Right lobe of liver (tissue), 4 donors: ENCODE results near the gene NLGN1.

ENCODE experiments used
- CTCF ChIP-seq, 4 donors: fragments of 200-600 bp in 3 of 4; fragments of 450-650 bp in 1 of 4; IDR thresholded peaks; one replicate each; pipeline versions ENCODE4 v1.5.1 to v1.8.0; 2016 to 2022; ENCODE audit warnings: antibody characterized with exemption in 4 of 4, mild to moderate bottlenecking in 2 of 4
- POLR2A ChIP-seq: fragments of 450-650 bp; IDR thresholded peaks from one replicate; pipeline ENCODE4 v1.6.1; 2017; ENCODE audit warnings: antibody characterized with exemption, mild to moderate bottlenecking
- donor health status: DM: no; HTN: no; CAD: no.
- donor health status: DM: no; HTN: no; CAD: no.
- donor health status: DM: no; HTN: yes; CAD: no.

- TF ChIP-seq POLR2A (no peak), CTCF (IDR thresholded peaks at IDR 0.05) (no peak)
These were observed 772.2 kb downstream of the NLGN1 start for GRCh38 chr3:174169736-174170135.
